ENCODE data around the gene ZNF831.

Gene ZNF831

DNA sequence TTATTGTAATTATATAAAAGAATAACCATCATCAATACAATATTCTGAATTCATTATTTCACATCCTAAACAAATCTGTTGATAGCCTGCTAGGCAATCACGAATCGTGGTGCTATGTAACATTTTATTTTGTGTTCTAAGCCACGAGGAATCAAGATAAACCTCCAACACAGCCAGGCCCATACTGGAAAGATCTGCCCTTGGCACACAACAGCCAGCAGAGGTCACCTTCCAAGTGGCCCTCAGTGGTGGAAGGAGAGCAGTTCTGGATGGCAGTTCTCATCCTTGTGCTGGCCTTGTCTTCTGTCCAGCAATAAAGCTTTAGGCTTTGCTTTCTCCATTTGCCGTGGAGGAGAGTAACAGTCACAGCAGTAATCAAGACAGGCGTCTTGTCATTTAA lies 13.2 kb downstream of the ZNF831 start:
- TF ChIP-seq, protein P1, sequence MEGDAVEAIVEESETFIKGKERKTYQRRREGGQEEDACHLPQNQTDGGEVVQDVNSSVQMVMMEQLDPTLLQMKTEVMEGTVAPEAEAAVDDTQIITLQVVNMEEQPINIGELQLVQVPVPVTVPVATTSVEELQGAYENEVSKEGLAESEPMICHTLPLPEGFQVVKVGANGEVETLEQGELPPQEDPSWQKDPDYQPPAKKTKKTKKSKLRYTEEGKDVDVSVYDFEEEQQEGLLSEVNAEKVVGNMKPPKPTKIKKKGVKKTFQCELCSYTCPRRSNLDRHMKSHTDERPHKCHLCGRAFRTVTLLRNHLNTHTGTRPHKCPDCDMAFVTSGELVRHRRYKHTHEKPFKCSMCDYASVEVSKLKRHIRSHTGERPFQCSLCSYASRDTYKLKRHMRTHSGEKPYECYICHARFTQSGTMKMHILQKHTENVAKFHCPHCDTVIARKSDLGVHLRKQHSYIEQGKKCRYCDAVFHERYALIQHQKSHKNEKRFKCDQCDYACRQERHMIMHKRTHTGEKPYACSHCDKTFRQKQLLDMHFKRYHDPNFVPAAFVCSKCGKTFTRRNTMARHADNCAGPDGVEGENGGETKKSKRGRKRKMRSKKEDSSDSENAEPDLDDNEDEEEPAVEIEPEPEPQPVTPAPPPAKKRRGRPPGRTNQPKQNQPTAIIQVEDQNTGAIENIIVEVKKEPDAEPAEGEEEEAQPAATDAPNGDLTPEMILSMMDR (IDR thresholded peaks at IDR 0.05; ENCODE audit: low read depth, low read length) = no peak
- no peak overlapping the region for H3K4me3 ChIP-seq (replicated peaks in 1 of 2; ENCODE audit: low read depth in 2 of 2, low read length in 2 of 2)
- DNase-seq (ENCODE audit: low read depth in 2 of 2) = no peak

GRCh38 chr20:59177266-59178250 lies 13.9 kb downstream of the ZNF831 start:
- no peak for DNase-seq (ENCODE audit: low read depth in 2 of 2)
- no peak overlapping the region for H3K4me3 ChIP-seq (replicated peaks in 1 of 2; ENCODE audit: low read depth in 2 of 2, low read length in 2 of 2)
- TF ChIP-seq, protein P1 (IDR thresholded peaks at IDR 0.05; ENCODE audit: low read depth, low read length) = no peak

DNA sequence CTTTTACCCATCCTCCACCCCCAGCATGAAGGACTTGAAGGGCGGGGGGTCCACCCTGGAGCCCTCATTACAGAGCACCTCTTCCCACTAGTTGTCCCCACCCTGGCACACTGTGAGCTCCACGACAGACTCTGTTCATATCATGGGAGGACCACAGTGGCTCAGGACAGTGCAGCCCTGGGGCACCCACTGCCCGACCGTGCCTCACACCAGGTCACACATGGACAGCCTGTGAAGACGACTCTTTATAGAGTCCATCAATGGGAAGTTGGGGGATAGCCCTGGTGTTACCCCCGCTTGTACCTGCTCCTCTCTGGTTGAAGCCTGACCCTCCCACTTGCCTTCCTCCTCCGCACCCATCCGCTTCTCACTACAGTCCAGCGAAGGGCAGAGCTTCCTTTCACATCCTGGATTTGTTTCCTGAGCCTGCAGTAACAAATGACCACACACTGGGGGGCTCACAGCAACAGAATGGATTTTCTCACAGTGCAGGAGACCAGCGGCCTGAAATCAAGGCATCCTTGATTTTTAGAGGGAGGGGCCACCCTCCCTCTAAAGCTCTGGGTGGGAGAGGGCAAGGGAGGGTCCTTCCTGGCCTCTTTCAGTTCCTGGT lies 15.5 kb downstream of the ZNF831 start:
- no peak for DNase-seq (ENCODE audit: low read depth in 2 of 2)
- TF ChIP-seq, protein P1 (IDR thresholded peaks at IDR 0.05; ENCODE audit: low read depth, low read length) = no peak
- H3K4me3 ChIP-seq (replicated peaks in 1 of 2; ENCODE audit: low read depth in 2 of 2, low read length in 2 of 2) = no peak overlapping the region

GRCh38 chr20:59179988-59180387 lies 16.4 kb downstream of the ZNF831 start:
- TF ChIP-seq, protein P1 (IDR thresholded peaks at IDR 0.05; ENCODE audit: low read depth, low read length) = no peak
- H3K4me3 ChIP-seq (replicated peaks in 1 of 2; ENCODE audit: low read depth in 2 of 2, low read length in 2 of 2) = no peak overlapping the region
- no peak for DNase-seq (ENCODE audit: low read depth in 2 of 2)

DNA sequence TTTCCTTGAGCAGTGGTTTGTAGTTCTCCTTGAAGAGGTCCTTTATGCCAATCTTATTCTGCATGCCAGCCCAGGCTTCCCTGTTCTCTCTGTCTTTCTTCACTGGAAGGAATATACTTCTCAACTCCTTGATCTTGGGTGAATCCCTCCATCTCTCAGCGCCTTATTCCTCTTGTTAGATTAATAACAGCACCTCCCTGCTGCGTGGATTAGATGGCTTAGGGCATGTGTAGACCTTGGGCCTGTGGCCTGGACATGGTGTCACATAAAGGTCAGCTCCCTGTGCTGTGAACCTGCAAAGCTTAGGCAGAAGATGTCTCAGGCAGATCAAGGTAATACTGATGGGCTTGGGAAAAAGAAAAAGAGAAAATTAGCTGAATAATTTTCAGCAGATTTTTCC lies 18.3 kb downstream of the ZNF831 start:
- TF ChIP-seq, protein P1 (IDR thresholded peaks at IDR 0.05; ENCODE audit: low read depth, low read length) = no peak
- DNase-seq (ENCODE audit: low read depth in 2 of 2) = no peak
- H3K4me3 ChIP-seq (replicated peaks in 1 of 2; ENCODE audit: low read depth in 2 of 2, low read length in 2 of 2) = no peak overlapping the region

- H3K4me3 ChIP-seq (replicated peaks in 1 of 2; ENCODE audit: low read depth in 2 of 2, low read length in 2 of 2) = no peak overlapping the region
- no peak for DNase-seq (ENCODE audit: low read depth in 2 of 2)
Observed at GRCh38 chr20:59182401-59183044, 18.9 kb downstream of the ZNF831 start.

More at GRCh38 chr20:59182401-59183044, 18.9 kb downstream of the ZNF831 start:
- TF ChIP-seq, protein P1 (IDR thresholded peaks at IDR 0.05; ENCODE audit: low read depth, low read length) = no peak

Measured in cardiac fibroblast (primary cell).